Vagina (tissue), 2 donors: Measurements from ENCODE around the gene OTOS.

Experiments used
- POLR2A ChIP-seq, 2 donors: fragments of 450-650 bp; IDR thresholded peaks; one replicate each; pipeline ENCODE4 v1.6.1; 2017; ENCODE audit warnings: antibody characterized with exemption in 2 of 2, mild to moderate bottlenecking in 2 of 2, moderate library complexity in 2 of 2
- POLR2AphosphoS5 ChIP-seq, 2 donors: sonication (generic); formaldehyde crosslinking; IDR thresholded peaks; one replicate each; pipeline ENCODE4 v1.9.0; 2017; ENCODE audit warnings: antibody characterized with exemption in 2 of 2, mild to moderate bottlenecking in 2 of 2, low read depth in 1 of 2; ENCODE audit not compliant: insufficient read depth in 1 of 2

DNA sequence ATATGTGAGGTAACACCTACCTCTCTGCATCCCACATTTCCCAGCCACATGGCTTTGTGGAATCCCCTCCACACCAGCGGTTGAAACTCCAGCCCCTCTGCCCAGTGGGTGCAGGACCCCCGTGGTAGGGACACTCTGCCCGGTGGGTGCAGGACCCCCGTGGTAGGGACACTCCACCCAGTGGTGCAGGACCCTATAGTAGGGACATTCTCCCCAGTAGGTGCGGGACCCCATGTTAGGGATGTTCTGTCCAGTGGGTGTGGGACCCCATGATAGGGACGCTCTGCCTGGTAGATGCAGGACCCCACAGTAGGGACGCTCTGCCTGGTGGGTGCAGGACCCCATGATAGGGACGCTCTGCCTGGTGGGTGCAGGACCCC, 15.8 kb downstream of the OTOS start:
- TF ChIP-seq POLR2AphosphoS5 (IDR thresholded peaks at IDR 0.05; ENCODE audit: insufficient read depth in 1 of 2, low read depth in 1 of 2) (no peak), POLR2A (IDR thresholded peaks at IDR 0.05) (no peak)
